Central memory CD8-positive, alpha-beta T cell (primary cell): ENCODE measurements around the gene SMARCD3.

Source experiments
- ATAC-seq: fragments of 150-1000 bp; cut with Tn5 transposase; replicated peaks from 2 replicates; pipeline ENCODE4 v1.10.0; 2022; ENCODE audit warnings: mild to moderate bottlenecking, moderate FRiP score, moderate number of reproducible peaks; ENCODE audit not compliant: poor library complexity, severe bottlenecking; ENCODE audit errors: extremely low read depth
- DNase-seq, 2 donors: peaks; one replicate each; pipeline ENCODE4 v3.0.0; 2021; ENCODE audit warnings: low spot score in 2 of 2
- H3K27ac Mint-ChIP-seq: one replicate; pipeline ENCODE4 v1.8.0; 2022; ENCODE audit warnings: low read depth, mild to moderate bottlenecking, moderate library complexity, mixed read lengths
- H3K27me3 Mint-ChIP-seq: one replicate; pipeline ENCODE4 v1.8.0; 2022; ENCODE audit warnings: mixed read lengths
- H3K36me3 Mint-ChIP-seq: one replicate; pipeline ENCODE4 v1.8.0; 2022; ENCODE audit warnings: mild to moderate bottlenecking, moderate library complexity, mixed read lengths; ENCODE audit not compliant: insufficient read depth
- H3K4me1 Mint-ChIP-seq: one replicate; pipeline ENCODE4 v1.8.0; 2022; ENCODE audit warnings: mixed read lengths
- H3K4me3 Mint-ChIP-seq: one replicate; pipeline ENCODE4 v1.8.0; 2022; ENCODE audit warnings: mild to moderate bottlenecking, moderate library complexity, mixed read lengths
- H3K9me3 Mint-ChIP-seq: one replicate; pipeline ENCODE4 v1.8.0; 2022; ENCODE audit warnings: mixed read lengths

Gene SMARCD3

DNA sequence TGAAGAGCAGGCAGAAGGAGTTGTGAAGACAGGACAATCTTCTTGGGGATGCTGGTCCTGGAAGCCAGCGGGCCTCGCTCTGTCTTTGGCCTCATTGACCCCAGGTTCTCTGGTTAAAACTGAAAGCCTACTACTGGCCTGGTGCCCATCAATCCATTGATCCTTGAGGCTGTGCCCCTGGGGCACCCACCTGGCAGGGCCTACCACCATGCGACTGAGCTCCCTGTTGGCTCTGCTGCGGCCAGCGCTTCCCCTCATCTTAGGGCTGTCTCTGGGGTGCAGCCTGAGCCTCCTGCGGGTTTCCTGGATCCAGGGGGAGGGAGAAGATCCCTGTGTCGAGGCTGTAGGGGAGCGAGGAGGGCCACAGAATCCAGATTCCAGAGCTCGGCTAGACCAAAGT, 14.7 kb downstream of the SMARCD3 start:
- ATAC-seq (no peak), DNase-seq (no peak)
- no peaks in the 10 kb centered on the region for H3K9me3 Mint-ChIP-seq
- peak overlapping the region; percentile 100 for H3K4me3 Mint-ChIP-seq
- H3K27ac Mint-ChIP-seq, result peak overlapping the region; percentile 98
- no peaks in the 10 kb centered on the region for H3K27me3 Mint-ChIP-seq
- peaks cover 20% of the 10 kb centered on the region for H3K36me3 Mint-ChIP-seq
- H3K4me1 Mint-ChIP-seq, result peaks cover 28% of the 10 kb centered on the region

DNA sequence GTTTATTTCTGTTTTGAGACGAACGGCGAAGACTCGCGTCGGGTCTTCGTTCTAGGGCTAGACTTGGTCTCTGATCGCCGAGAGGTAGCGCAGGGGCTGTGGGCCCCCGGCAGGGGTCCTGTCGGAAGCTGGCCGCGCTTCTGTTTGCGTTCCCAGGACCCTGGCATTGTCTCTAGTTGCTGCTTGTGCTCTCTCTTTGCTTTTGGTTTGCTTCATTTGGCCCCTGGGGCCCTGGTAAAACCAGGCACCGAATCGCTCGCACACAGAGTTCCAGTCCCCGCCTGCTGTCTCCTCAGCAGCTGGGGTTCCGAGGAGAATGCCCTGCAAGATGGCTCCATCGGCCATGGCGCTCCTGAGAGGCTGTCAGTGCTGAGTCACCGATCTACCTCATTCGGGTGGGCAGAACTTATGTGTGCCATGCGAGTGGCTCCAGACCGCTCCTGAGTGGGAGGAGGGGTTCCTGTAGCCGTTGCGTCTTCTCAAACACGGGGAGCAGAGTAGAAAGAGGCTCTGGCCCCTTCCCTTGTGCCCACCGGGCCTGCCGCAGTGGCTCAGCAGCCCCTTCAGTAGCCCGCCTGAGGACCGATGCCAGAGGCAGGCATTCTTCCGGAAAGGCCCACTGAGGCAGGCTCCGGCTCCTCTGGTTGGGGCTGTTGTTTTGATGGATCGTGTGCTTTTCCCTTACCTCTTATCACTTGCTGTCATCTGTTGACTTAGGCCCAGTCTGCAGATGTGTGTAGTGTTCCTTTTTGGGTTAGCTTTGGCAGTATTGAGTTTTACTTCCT, 15.4 kb downstream of the SMARCD3 start:
- peak overlapping the region; percentile 98 for H3K27ac Mint-ChIP-seq
- ATAC-seq (peak; percentile 80), DNase-seq (peak in 1 of 2 donors; percentile 47)
- H3K4me3 Mint-ChIP-seq, result peak overlapping the region; percentile 100
- H3K9me3 Mint-ChIP-seq, result no peaks in the 10 kb centered on the region
- H3K27me3 Mint-ChIP-seq, result no peaks in the 10 kb centered on the region
- peaks cover 20% of the 10 kb centered on the region for H3K36me3 Mint-ChIP-seq
- H3K4me1 Mint-ChIP-seq, result peaks cover 28% of the 10 kb centered on the region

DNA sequence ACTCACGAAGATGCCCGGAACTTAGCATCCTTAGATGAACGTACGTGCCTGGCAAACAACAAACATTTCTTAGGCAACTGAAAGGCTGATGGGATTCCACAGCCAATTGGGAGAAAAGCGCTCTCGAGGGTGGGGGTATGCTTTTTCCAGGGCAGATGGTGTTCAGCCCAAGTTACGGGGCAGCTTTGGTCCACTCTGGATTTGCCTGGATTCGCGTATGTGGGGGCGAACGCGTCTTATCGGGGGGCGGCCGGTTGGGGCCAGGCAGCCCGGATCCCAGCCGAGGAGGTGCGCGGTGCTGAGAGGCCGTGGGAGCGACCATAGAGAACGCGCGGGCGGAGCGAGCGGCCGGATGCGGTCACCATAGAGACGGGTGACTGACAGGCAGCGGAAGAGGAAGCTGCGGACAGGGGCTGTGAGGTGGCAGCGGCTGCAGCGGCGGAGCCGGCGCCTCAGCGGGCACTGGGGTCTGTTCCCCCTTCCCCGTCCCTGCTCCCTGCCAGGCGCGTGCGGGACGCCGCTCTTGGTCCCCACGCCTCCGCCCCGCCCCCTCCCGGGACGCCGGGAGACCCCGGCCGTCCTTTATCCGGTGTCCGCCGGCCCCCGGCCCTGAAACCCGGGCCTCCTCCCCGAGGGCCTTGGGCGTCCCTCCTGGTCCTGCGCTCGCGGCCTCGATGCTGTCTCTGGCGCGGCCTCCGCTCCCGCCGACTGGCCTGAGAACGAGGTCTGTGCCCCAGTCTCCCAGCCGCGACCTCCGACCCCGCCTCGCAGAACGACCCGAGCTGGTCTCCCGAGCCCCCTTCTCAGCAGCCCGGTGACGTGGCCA, 16.2 kb downstream of the SMARCD3 start, which contains the start of gene CHPF2:
CHPF2 (plus strand) TSS at position 393 of the 826 bp plus-strand sequence. CDS start 1,529 bp downstream, outside the sequence.
- ATAC-seq (peak; percentile 95), DNase-seq (peak; percentile 71 to 80)
- no peaks in the 10 kb centered on the region for H3K9me3 Mint-ChIP-seq
- H3K27me3 Mint-ChIP-seq, result no peaks in the 10 kb centered on the region
- peak within 1 kb of the TSS; percentile 100 for H3K4me3 Mint-ChIP-seq
- H3K36me3 Mint-ChIP-seq, result peaks cover 20% of the 10 kb centered on the region
- H3K27ac Mint-ChIP-seq, result peak within 1 kb of the TSS; percentile 98
- H3K4me1 Mint-ChIP-seq, result peaks cover 30% of the 10 kb centered on the region

DNA sequence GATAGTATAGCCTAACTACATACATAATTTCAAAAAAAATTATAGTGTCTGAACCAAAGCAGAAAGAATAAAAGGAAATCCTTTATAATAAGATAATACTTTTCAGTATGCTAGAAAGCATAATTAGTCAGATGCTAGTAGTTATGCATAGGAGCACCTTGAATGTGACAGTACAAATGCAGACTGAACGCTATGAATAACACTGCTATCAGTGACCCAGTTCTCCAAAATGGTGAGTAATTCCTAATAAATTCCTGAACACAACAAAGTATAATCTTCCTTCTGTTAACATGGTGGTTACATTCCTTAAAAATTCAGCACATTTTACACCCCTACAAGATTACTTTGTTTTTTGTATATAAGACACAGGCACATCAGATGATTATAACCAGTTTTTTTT, 17.4 kb downstream of the SMARCD3 start:
- DNase-seq (no peak), ATAC-seq (no peak)
- Mint-ChIP-seq H3K4me1 (peaks cover 42% of the 10 kb centered on the region), H3K27me3 (no peaks in the 10 kb centered on the region), H3K36me3 (peaks cover 21% of the 10 kb centered on the region), H3K9me3 (no peaks in the 10 kb centered on the region), H3K27ac (no peak overlapping the region), H3K4me3 (peak overlapping the region; percentile 100)

DNA sequence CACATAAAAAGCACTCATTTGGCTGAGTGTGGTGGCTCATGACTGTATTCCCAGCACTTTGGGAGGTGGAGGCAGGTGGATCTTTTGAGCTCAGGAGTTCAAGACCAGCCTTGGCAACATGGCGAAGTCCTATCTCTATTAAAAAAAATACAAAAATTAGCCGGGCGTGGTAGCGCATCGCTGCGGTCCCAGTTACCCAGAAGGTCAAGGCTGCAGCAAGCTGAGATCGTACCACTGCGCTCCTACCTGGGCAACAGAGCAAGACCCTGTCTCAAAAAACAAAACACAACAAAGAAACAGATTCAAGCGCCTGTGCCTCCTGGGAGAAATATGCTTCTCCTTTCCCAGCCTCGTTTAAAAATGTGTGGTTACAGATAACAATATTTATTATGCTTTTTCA, 19.2 kb downstream of the SMARCD3 start:
- Mint-ChIP-seq H3K4me1 (peaks cover 57% of the 10 kb centered on the region), H3K36me3 (peaks cover 21% of the 10 kb centered on the region)

DNA sequence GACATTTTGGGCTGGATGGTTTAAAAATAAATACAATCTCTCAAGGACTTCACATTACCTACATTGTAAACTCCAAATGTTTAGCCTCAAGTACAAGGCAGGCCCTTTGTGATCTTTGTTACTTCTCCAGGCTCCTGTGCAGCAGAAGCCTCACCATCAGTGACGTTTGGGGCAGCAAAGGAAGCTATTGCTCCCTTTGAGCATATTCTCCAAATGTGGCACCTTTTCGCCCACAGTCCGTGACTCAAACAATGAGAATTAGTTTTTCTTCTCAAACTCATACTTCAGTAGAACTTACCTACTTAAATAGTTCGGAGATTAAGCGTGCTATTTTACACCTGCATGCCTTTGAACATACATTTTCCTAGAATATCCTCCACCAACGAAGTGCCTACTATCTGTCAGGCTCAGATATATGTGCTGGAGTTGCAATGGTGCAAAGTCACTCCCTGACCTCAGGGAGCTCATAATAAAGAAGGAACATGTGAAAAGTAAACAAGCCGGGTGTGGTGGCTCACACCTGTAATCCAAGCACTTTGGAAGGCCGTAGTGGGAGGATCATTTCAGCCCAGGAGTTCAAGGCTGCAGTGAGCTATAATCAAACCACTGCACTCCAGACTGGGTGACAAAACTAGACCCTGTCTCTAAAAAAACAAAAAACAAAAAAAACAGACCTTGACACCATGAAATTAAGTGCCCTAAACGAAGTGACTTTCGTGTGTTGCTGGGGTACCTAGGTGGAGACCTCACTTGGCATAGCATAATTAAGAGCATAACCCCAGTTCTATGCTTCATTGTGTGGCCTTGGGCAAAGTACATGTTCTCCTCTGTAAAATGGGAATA, 20.2 kb downstream of the SMARCD3 start:
- ATAC-seq, result no peak
- Mint-ChIP-seq H3K27me3 (no peaks in the 10 kb centered on the region), H3K27ac (no peak overlapping the region), H3K4me1 (peaks cover 50% of the 10 kb centered on the region), H3K9me3 (no peaks in the 10 kb centered on the region), H3K36me3 (peaks cover 21% of the 10 kb centered on the region), H3K4me3 (peak overlapping the region; percentile 98)
- no peak for DNase-seq

More for the DNA sequence above, 19.2 kb downstream of the SMARCD3 start:
- no peak for ATAC-seq
- no peaks in the 10 kb centered on the region for H3K27me3 Mint-ChIP-seq
- H3K4me3 Mint-ChIP-seq, result no peak overlapping the region
- H3K9me3 Mint-ChIP-seq, result no peaks in the 10 kb centered on the region
- DNase-seq, result no peak
- no peak overlapping the region for H3K27ac Mint-ChIP-seq

DNA sequence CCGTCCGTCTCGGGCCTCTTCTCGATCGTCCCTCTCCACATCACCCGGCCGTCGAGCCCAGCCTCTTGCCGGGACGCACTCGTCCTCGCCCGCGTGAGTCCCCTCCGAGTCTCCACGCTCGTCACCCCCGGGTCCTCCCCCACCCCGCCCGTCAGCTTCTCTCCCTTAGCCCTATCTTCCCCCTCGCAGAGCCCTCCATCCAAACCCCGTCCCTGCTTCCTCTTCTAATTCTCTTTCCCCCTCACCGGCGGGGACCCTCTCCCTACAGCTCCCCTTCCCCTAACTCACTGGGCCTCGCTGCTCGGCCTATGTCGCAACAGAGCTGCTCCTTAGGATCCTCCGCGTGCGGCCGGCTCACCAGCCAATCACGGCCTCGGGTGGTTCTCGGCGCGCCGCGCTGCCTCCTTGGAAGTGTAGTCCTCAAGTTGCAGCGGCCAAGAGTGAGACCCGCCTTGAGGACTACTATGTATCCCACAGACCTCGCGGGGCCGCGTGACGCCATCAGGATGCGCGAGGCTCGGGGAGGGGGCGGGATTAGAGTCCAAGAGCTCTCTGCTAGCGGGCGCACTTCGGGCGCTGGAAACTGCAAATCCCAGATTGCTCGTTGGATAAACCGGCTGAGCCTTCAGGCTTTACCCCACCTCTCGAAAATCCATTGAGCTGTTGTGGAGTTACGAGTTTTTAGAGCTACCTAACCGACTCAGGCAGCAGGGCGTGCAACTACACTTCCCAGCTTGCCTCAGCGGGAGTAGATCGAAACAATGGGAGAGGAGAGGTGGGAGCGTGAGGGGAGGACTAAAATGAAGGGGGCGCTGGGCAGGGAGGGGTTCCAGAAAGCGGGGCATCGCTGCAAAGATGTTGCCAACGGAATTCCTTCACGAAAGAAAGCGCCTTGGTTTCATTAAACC, 21.4 kb downstream of the SMARCD3 start, which contains the start of gene ABCF2:
ABCF2 (minus strand) TSS at position 331 of the 908 bp plus-strand sequence. CDS start 747 bp downstream, outside the sequence.
- Mint-ChIP-seq H3K4me1 (peaks cover 43% of the 10 kb centered on the region), H3K9me3 (no peaks in the 10 kb centered on the region), H3K27me3 (no peaks in the 10 kb centered on the region), H3K4me3 (peak within 1 kb of the TSS; percentile 98), H3K36me3 (peaks cover 21% of the 10 kb centered on the region), H3K27ac (peak within 1 kb of the TSS; percentile 96)
- DNase-seq (peak; percentile 94 to 96), ATAC-seq (peak; percentile 100)

DNA sequence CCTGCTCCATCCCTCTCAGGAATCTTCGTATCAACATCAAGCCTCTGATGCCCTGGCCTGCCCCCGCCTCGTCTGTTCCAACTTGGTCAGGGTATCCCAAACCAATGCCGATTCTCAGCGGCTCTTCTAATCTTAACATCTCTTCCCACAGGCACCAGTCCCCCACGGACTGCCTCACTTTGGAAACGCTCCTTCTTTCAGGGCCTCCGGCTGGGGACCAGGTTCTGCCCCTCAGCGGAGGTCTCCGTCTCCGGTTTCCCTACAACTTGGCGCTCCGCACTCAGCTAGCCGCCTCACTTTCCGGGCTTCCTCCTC, 22.0 kb downstream of the SMARCD3 start:
- no peaks in the 10 kb centered on the region for H3K9me3 Mint-ChIP-seq
- peaks cover 37% of the 10 kb centered on the region for H3K4me1 Mint-ChIP-seq
- DNase-seq (no peak), ATAC-seq (peak; percentile 6)
- H3K36me3 Mint-ChIP-seq, result peaks cover 21% of the 10 kb centered on the region
- no peaks in the 10 kb centered on the region for H3K27me3 Mint-ChIP-seq
- H3K27ac Mint-ChIP-seq, result peak overlapping the region; percentile 96
- H3K4me3 Mint-ChIP-seq, result peak overlapping the region; percentile 98

DNA sequence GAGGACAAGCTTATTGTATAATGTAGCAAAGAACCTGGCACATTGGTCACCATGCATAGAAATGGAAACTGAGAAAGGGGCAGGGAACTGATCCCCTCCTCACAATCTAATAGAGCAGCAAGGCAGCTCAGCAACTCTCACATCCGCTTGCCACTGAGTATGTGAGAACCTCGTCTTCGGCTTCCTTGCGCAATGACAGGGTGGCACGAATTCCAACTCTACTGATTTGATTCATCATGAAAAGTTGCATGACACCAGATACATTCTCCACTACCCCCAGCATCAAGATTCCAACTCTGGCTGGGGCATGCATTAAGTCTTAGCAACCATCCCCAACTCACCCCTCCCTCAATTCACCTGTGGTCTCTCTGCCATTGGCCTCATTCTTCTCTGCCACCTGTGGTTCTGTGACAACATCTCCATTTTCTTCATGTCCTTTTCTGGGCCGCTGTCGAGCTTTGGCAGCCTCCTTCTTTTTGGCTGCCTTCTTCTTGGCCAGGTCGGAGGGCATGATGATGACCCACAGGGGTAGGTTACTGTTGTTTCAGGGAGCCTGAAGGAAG, 22.5 kb downstream of the SMARCD3 start:
- H3K27ac Mint-ChIP-seq, result peak overlapping the region; percentile 96

DNA sequence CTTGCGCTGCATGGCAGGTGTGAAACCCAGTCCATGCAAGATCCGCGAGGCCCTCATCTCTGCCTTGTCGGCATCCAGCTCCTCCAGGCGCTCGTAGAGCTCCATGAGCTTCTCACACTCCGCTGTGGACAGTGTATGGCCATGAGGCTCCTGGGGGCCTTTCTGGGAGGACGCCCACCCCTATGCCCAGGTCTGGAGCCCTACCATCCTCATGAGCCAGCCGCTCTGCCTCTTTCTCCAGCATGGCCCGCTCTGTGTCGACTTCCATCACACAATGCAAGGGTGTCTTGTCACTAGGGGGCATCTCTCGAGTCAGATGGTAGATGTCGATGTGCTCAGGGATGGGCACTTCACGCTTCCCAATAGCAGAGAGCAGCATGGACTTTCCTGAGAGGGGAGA, 24.8 kb downstream of the SMARCD3 start:
- H3K27ac Mint-ChIP-seq, result no peak overlapping the region
- H3K9me3 Mint-ChIP-seq, result no peaks in the 10 kb centered on the region
- peaks cover 43% of the 10 kb centered on the region for H3K36me3 Mint-ChIP-seq
- DNase-seq, result no peak
- H3K4me1 Mint-ChIP-seq, result peaks cover 35% of the 10 kb centered on the region
- H3K4me3 Mint-ChIP-seq, result no peak overlapping the region
- H3K27me3 Mint-ChIP-seq, result no peaks in the 10 kb centered on the region
- ATAC-seq, result no peak

More for the DNA sequence above, 22.5 kb downstream of the SMARCD3 start:
- H3K4me1 Mint-ChIP-seq, result peaks cover 35% of the 10 kb centered on the region
- ATAC-seq (no peak), DNase-seq (no peak)
- peaks cover 26% of the 10 kb centered on the region for H3K36me3 Mint-ChIP-seq
- H3K4me3 Mint-ChIP-seq, result peak overlapping the region; percentile 98
- no peaks in the 10 kb centered on the region for H3K9me3 Mint-ChIP-seq
- H3K27me3 Mint-ChIP-seq, result no peaks in the 10 kb centered on the region

DNA sequence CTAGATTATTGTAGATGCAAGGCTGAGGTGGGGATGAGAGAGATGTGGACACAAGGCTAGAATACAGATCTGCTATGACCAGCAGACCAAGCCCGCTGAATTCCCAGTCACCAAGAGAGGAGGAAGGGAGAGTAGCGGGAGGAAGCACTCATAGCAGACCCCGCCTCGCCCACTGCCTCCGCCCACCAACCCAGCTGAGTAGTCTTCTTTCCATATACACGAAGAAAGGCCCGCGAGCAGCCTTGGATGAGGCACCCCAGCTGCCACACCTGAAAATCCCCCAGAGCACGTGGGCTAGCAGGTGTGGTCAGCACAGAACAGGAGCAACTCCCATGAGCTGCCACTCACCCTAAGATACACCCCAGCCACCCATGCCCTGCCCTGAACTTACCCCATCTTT, 30.3 kb downstream of the SMARCD3 start:
- DNase-seq, result no peak
- no peaks in the 10 kb centered on the region for H3K9me3 Mint-ChIP-seq
- no peak overlapping the region for H3K4me3 Mint-ChIP-seq
- H3K27ac Mint-ChIP-seq, result no peak overlapping the region
- no peaks in the 10 kb centered on the region for H3K27me3 Mint-ChIP-seq
- peaks cover 68% of the 10 kb centered on the region for H3K36me3 Mint-ChIP-seq
- no peak for ATAC-seq
- no peaks in the 10 kb centered on the region for H3K4me1 Mint-ChIP-seq
